ENCODE measurements around the gene ILK. TPM values are rescaled to one million over a fixed set of nuclear protein-coding genes. Genes with fewer than 3 reads are reported as not detected.

ILK gene
- total and polyA plus RNA-seq, 2 of the 13 experiments (the other 11 are each of a cell fraction or from before 2014, with no cell fraction given): 70.3 to 108 TPM

DNA sequence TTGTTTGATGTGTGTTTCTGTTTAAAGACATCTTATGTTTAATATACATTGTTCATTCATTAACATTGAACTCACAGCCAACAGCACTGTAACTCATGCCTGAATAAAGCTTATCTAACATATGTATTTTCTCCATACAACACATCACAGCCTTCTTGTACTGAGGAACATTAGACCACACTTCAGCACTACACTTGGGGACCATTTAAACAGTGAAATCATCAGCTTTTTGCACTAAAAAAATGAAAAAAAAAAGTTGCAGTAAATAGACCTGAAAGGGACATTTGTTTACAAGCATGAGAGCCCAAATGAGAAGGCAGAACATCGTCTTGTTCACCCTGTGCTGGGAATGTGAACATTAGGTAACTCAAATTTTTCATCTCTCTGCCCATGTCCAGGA, 31.0 kb downstream of the ILK start (continued):
- TF ChIP-seq EP300 (IDR thresholded peaks at IDR 0.05; ENCODE audit: low read depth in 2 of 2, low read length in 2 of 2) (no peak), EP300 (CRISPR knock-in tag; IDR thresholded peaks at IDR 0.05; ENCODE audit: borderline replicate concordance) (no peak)

DNA sequence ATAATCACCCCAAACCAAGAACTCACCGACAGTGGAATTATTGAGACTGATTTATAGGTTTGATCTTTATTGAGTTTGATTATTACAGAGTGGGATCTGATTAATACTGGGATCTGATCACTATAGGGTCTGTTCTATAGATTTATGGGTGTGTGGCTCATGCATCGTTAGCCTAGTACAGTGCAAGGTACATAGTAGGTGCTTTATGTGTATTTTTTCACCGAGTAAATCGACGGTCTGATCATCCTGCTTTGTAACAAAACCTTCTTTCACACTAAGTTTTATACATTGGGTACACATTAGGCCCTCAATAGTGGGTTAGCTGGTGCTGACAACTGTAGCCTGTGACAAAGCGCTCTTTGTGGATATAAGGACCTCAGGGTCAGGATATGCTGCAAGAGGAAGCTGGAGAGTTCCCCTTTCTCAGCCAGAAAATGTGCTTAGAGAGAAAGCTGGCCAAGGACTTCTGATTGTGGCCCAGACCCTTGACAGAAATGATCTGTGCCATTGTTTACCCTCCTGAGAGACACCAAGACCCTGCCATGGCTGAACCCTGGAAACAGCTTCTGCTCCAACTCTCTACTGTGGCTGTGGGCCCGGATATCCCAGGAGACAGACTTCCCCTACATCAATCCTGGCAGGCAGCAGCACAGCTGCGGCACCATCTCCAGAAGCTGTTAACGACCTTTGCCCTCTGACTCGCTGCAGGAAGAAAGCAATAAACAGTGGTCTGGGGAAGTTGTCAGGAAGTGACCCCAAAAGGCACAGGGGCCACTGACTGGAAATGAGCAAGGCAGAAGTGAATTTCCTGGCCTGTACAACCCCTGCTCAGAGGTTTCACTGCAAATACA, 31.7 kb downstream of the ILK start:
- H3K9ac ChIP-seq (ENCODE audit: insufficient read depth, low read depth, low read length): no peak overlapping the region
- FAIRE-seq (peak; percentile 53), DNase-seq (ENCODE audit: low spot score) (peak; percentile 40), ATAC-seq (peak; percentile 56)
- no peaks in the 10 kb centered on the region for H3K79me2 ChIP-seq (ENCODE audit: insufficient read depth, low read length)
- no TSS peak for BruUV-seq (replicated peaks)
- H3K27ac ChIP-seq (ENCODE audit: extremely low read length, insufficient read depth, low read length): peak overlapping the region; percentile 45
- H3K4me1 ChIP-seq (ENCODE audit: insufficient read depth, low read length): peaks cover 50% of the 10 kb centered on the region
- intact Hi-C loops (cut with micrococcal nuclease; ENCODE audit: unreplicated experiment) (no loop called here), in situ Hi-C loops (cut with HindIII; ENCODE audit: extremely low pct_ligation_motif_present, low pct_unique_long_range_greater_than_20kb) (no loop called here)
- H3K36me3 ChIP-seq (replicated peaks in 1 of 2; ENCODE audit: control insufficient read depth in 1 of 2, insufficient read depth in 2 of 2, low read length in 2 of 2): no peaks in the 10 kb centered on the region
- no peaks in the 10 kb centered on the region for H4K20me1 ChIP-seq (ENCODE audit: insufficient read depth, low read length)
- ChIA-PET CTCF (ENCODE audit: low intra/inter-chr PET ratio, low total read pairs) (no interaction called here), POLR2A (interaction anchor here (1.0 to 1.6 kb wide), 5 partner anchors 10 to 48 kb away, joined by 4 to 12 read pairs (median 5); partner anchors contain the start of genes MRPL17, TAF10 and TPP1)
- WGBS (ENCODE audit: low lambda C conversion rate): 12% methylated on average over 9 of the region's 10 CpGs
- H2AFZ ChIP-seq (ENCODE audit: low read length): peak overlapping the region; percentile 64
- H3K9me3 ChIP-seq (ENCODE audit: low read length): no peaks in the 10 kb centered on the region
- H3K4me3 ChIP-seq (replicated peaks in 1 of 3; ENCODE audit: insufficient read depth in 1 of 3, low read depth in 2 of 3, low read length in 3 of 3): peak overlapping the region in 1 of 3 experiments; percentile 44; a peak in 2 of 6 replicates
- H3K27me3 ChIP-seq (ENCODE audit: control insufficient read depth in 1 of 2, insufficient read depth in 2 of 2, low read length in 2 of 2): peaks cover 7 to 52% of the 10 kb centered on the region in 2 experiments; a peak in 3 of 5 replicates
- peak overlapping the region; percentile 75 for H3K4me2 ChIP-seq (ENCODE audit: low read depth, low read length)
- TF ChIP-seq, protein P1, sequence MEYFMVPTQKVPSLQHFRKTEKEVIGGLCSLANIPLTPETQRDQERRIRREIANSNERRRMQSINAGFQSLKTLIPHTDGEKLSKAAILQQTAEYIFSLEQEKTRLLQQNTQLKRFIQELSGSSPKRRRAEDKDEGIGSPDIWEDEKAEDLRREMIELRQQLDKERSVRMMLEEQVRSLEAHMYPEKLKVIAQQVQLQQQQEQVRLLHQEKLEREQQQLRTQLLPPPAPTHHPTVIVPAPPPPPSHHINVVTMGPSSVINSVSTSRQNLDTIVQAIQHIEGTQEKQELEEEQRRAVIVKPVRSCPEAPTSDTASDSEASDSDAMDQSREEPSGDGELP (IDR thresholded peaks at IDR 0.05; ENCODE audit: borderline replicate concordance, low read depth): peak; percentile 44; the same call in 1 of the 2 replicates
- TF ChIP-seq LCORL (IDR thresholded peaks at IDR 0.05): no peak
- TF ChIP-seq LCORL (CRISPR knock-in tag; IDR thresholded peaks at IDR 0.05): no peak
- peak; percentile 35; the same call in 1 of the 2 replicates for TF ChIP-seq CREM (IDR thresholded peaks at IDR 0.05)
- no peak for TF ChIP-seq CREM (CRISPR knock-in tag; IDR thresholded peaks at IDR 0.05)
- TF ChIP-seq ZNF703 (CRISPR knock-in tag; IDR thresholded peaks at IDR 0.05; ENCODE audit: borderline replicate concordance): no peak
- no peak for TF ChIP-seq SRSF4 (IDR thresholded peaks at IDR 0.05; ENCODE audit: low read depth, low read length, poor library complexity, severe bottlenecking)
- peak; percentile 37; the same call in 1 of the 2 replicates for TF ChIP-seq FOXO1 (CRISPR knock-in tag; IDR thresholded peaks at IDR 0.05)
- peak; percentile 34; the same call in 1 of the 2 replicates for TF ChIP-seq FOXA3 (CRISPR knock-in tag; IDR thresholded peaks at IDR 0.05)
- TF ChIP-seq DPF2 (CRISPR knock-in tag; IDR thresholded peaks at IDR 0.05; ENCODE audit: borderline replicate concordance, low read depth): 0 out of 2 replicates have a peak, but pooled peaks have one; percentile 20
- TF ChIP-seq, protein P2, sequence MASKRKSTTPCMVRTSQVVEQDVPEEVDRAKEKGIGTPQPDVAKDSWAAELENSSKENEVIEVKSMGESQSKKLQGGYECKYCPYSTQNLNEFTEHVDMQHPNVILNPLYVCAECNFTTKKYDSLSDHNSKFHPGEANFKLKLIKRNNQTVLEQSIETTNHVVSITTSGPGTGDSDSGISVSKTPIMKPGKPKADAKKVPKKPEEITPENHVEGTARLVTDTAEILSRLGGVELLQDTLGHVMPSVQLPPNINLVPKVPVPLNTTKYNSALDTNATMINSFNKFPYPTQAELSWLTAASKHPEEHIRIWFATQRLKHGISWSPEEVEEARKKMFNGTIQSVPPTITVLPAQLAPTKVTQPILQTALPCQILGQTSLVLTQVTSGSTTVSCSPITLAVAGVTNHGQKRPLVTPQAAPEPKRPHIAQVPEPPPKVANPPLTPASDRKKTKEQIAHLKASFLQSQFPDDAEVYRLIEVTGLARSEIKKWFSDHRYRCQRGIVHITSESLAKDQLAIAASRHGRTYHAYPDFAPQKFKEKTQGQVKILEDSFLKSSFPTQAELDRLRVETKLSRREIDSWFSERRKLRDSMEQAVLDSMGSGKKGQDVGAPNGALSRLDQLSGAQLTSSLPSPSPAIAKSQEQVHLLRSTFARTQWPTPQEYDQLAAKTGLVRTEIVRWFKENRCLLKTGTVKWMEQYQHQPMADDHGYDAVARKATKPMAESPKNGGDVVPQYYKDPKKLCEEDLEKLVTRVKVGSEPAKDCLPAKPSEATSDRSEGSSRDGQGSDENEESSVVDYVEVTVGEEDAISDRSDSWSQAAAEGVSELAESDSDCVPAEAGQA (IDR thresholded peaks at IDR 0.05; ENCODE audit: low read depth): no peak
- TF ChIP-seq, protein P2 (CRISPR knock-in tag; IDR thresholded peaks at IDR 0.05; ENCODE audit: borderline replicate concordance): no peak
- TF ChIP-seq SAP130 (CRISPR knock-in tag; IDR thresholded peaks at IDR 0.05; ENCODE audit: low read depth): peak; percentile 46
- no peak for TF ChIP-seq CREB1 (IDR thresholded peaks at IDR 0.05)
- no peak for TF ChIP-seq CREB1 (CRISPR knock-in tag; IDR thresholded peaks at IDR 0.05)
